GM21360 (cell line): ENCODE data around the gene MAGEA2B.
"Not testable (repeated sequence)": the region's sequence is repeated elsewhere in the genome, so short reads cannot be mapped to it uniquely, and the experiment has no call there.

Experiments used
- ATAC-seq: cut with Tn5 transposase; IDR thresholded peaks from one replicate; pipeline ENCODE4 v1.9.1; 2021; ENCODE audit warnings: mild to moderate bottlenecking, moderate library complexity; ENCODE audit not compliant: unreplicated experiment

Gene MAGEA2B

GRCh38 chrX:152754871-152755270 is 40.4 kb downstream of the MAGEA2B start:
- ATAC-seq, result not testable (repeated sequence)

- not testable (repeated sequence) for ATAC-seq
Observed at GRCh38 chrX:152758918-152759317, 44.5 kb downstream of the MAGEA2B start, which contains the start of gene CSAG3. Gene CSAG3 (plus strand): TSS chrX:152759218.

GRCh38 chrX:152759544-152759943 is 45.1 kb downstream of the MAGEA2B start:
- ATAC-seq, result not testable (repeated sequence)

- not testable (repeated sequence) for ATAC-seq
Observed at GRCh38 chrX:152761582-152761981, 47.2 kb downstream of the MAGEA2B start.

GRCh38 chrX:152766562-152766961 is 52.1 kb downstream of the MAGEA2B start:
- ATAC-seq, result not testable (repeated sequence)
